HepG2 (cell line): ENCODE measurements around the gene SURF2. TPM values are rescaled to one million over a fixed set of nuclear protein-coding genes. Genes with fewer than 3 reads are reported as not detected.

Experiments
- CENPX ChIP-seq: sonication (generic); formaldehyde crosslinking; IDR thresholded peaks from 2 replicates; pipeline ENCODE4 v1.9.0; 2021; ENCODE audit warnings: mild to moderate bottlenecking, missing genetic modification reagents, moderate library complexity
- FOXO4 ChIP-seq: sonication (generic); formaldehyde crosslinking; conservative IDR thresholded peaks from 2 replicates; pipeline ENCODE4 v1.8.1; 2023; ENCODE audit warnings: missing genetic modification reagents
- GABPB1 ChIP-seq: IDR thresholded peaks from 2 replicates; pipeline ENCODE4 v1.6.1; 2016; ENCODE audit warnings: mild to moderate bottlenecking, missing genetic modification reagents, moderate library complexity, missing compliant biosample characterization
- MTERF4 ChIP-seq: sonication (generic); formaldehyde crosslinking; IDR thresholded peaks from 2 replicates; pipeline ENCODE4 v1.8.0; 2023; ENCODE audit warnings: mild to moderate bottlenecking, missing genetic modification reagents
- MXD4 ChIP-seq: IDR thresholded peaks from 2 replicates; pipeline ENCODE4 v1.6.1; 2016; ENCODE audit warnings: mild to moderate bottlenecking, missing biosample characterization, missing genetic modification reagents
- NAIF1 ChIP-seq: sonication (generic); formaldehyde crosslinking; IDR thresholded peaks from 2 replicates; pipeline ENCODE4 v1.5.0; 2020; ENCODE audit warnings: mild to moderate bottlenecking, missing genetic modification reagents, borderline replicate concordance
- NR0B2 ChIP-seq: sonication (generic); formaldehyde crosslinking; IDR thresholded peaks from 2 replicates; pipeline ENCODE4 v1.4.0; 2020; ENCODE audit warnings: mild to moderate bottlenecking, missing genetic modification reagents
- RARG ChIP-seq: sonication (generic); formaldehyde crosslinking; IDR thresholded peaks from 2 replicates; pipeline ENCODE4 v1.4.0; 2020; ENCODE audit warnings: low read depth, mild to moderate bottlenecking, missing genetic modification reagents
- RFX5 ChIP-seq: IDR thresholded peaks from 2 replicates; pipeline ENCODE4 v1.6.1; 2011; ENCODE audit warnings: low read depth, low read length, improper control_type of control experiment
- SP5 ChIP-seq: IDR thresholded peaks from 2 replicates; pipeline ENCODE4 v1.6.1; 2016; ENCODE audit warnings: low read depth, borderline replicate concordance
- THYN1 ChIP-seq: sonication (generic); formaldehyde crosslinking; IDR thresholded peaks from 2 replicates; pipeline ENCODE4 v1.8.1; 2023; ENCODE audit warnings: low read depth, mild to moderate bottlenecking, moderate library complexity, missing genetic modification reagents, borderline replicate concordance
- TSC22D2 ChIP-seq: sonication (generic); formaldehyde crosslinking; IDR thresholded peaks from 2 replicates; pipeline ENCODE4 v1.5.1; 2020; ENCODE audit warnings: missing genetic modification reagents, mild to moderate bottlenecking, borderline replicate concordance
- ZNF468 ChIP-seq: sonication (generic); formaldehyde crosslinking; IDR thresholded peaks from 2 replicates; pipeline ENCODE4 v1.8.0; 2022; ENCODE audit warnings: mild to moderate bottlenecking, moderate library complexity, missing genetic modification reagents
- polyA plus RNA-seq, 8 experiments: library from polyadenylated mRNA; depleted of rRNA in 3 of 8; stranded (reverse) in 7 of 8; unstranded in 1 of 8; fragments of >200 nt; fragmentation: Illumina TruSeq in 4 of 8; extraction: Trizol in 4 of 8; gene quantifications; 2 replicates each; pipeline versions ENCODE4 v1.2.1 to v1.2.3, GENCODE V29; 2011 to 2016; ENCODE audit warnings: low read depth in 4 of 8, missing spikeins in 1 of 8, mixed read lengths in 1 of 8; ENCODE audit not compliant: insufficient read depth in 1 of 8
- total RNA-seq, 5 experiments: library from RNA; depleted of rRNA; stranded (reverse); fragments of >200 nt; fragmentation: Illumina TruSeq; extraction: Trizol; gene quantifications; 2 replicates each; pipeline ENCODE4 v1.2.3, GENCODE V29; 2016; ENCODE audit warnings: low read depth in 1 of 5
- TF ChIP-seq, protein P1 (sequence below): sonication (generic); formaldehyde crosslinking; IDR thresholded peaks from 2 replicates; pipeline ENCODE4 v1.9.0; 2021; ENCODE audit warnings: mild to moderate bottlenecking, missing genetic modification reagents
- TF ChIP-seq, protein P2 (sequence below), 2 experiments: fragments of 450-650 bp in 1 of 2; sonication (generic) in 1 of 2; formaldehyde crosslinking; IDR thresholded peaks; 2 replicates each; pipeline versions ENCODE4 v1.5.0 to v1.8.0; 2020 to 2022; ENCODE audit warnings: mild to moderate bottlenecking in 1 of 2, missing genetic modification reagents in 1 of 2
- TF ChIP-seq, protein P3 (sequence below): sonication (generic); formaldehyde crosslinking; IDR thresholded peaks from 2 replicates; pipeline ENCODE4 v1.5.0; 2020; ENCODE audit warnings: missing genetic modification reagents

Gene SURF2
- total and polyA plus RNA-seq, 2 of the 13 experiments (the other 11 are each of a cell fraction or from before 2014, with no cell fraction given): 6.3 to 13.6 TPM

- TF ChIP-seq MTERF4 (CRISPR knock-in tag) (no peak), NR0B2 (CRISPR knock-in tag) (no peak), NAIF1 (CRISPR knock-in tag) (no peak), TSC22D2 (no peak), THYN1 (CRISPR knock-in tag) (no peak), FOXO4 (CRISPR knock-in tag) (no peak), CENPX (CRISPR knock-in tag) (no peak), GABPB1 (CRISPR knock-in tag) (no peak), ZNF468 (CRISPR knock-in tag) (no peak), RFX5 (no peak), RARG (CRISPR knock-in tag) (no peak), MXD4 (CRISPR knock-in tag) (no peak), SP5 (no peak)
- TF ChIP-seq, protein P1, sequence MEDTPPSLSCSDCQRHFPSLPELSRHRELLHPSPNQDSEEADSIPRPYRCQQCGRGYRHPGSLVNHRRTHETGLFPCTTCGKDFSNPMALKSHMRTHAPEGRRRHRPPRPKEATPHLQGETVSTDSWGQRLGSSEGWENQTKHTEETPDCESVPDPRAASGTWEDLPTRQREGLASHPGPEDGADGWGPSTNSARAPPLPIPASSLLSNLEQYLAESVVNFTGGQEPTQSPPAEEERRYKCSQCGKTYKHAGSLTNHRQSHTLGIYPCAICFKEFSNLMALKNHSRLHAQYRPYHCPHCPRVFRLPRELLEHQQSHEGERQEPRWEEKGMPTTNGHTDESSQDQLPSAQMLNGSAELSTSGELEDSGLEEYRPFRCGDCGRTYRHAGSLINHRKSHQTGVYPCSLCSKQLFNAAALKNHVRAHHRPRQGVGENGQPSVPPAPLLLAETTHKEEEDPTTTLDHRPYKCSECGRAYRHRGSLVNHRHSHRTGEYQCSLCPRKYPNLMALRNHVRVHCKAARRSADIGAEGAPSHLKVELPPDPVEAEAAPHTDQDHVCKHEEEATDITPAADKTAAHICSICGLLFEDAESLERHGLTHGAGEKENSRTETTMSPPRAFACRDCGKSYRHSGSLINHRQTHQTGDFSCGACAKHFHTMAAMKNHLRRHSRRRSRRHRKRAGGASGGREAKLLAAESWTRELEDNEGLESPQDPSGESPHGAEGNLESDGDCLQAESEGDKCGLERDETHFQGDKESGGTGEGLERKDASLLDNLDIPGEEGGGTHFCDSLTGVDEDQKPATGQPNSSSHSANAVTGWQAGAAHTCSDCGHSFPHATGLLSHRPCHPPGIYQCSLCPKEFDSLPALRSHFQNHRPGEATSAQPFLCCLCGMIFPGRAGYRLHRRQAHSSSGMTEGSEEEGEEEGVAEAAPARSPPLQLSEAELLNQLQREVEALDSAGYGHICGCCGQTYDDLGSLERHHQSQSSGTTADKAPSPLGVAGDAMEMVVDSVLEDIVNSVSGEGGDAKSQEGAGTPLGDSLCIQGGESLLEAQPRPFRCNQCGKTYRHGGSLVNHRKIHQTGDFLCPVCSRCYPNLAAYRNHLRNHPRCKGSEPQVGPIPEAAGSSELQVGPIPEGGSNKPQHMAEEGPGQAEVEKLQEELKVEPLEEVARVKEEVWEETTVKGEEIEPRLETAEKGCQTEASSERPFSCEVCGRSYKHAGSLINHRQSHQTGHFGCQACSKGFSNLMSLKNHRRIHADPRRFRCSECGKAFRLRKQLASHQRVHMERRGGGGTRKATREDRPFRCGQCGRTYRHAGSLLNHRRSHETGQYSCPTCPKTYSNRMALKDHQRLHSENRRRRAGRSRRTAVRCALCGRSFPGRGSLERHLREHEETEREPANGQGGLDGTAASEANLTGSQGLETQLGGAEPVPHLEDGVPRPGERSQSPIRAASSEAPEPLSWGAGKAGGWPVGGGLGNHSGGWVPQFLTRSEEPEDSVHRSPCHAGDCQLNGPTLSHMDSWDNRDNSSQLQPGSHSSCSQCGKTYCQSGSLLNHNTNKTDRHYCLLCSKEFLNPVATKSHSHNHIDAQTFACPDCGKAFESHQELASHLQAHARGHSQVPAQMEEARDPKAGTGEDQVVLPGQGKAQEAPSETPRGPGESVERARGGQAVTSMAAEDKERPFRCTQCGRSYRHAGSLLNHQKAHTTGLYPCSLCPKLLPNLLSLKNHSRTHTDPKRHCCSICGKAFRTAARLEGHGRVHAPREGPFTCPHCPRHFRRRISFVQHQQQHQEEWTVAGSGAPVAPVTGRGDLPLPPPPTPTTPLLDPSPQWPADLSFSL (CRISPR knock-in tag): no peak; the same call in 1 of the 2 replicates
- TF ChIP-seq, protein P2, sequence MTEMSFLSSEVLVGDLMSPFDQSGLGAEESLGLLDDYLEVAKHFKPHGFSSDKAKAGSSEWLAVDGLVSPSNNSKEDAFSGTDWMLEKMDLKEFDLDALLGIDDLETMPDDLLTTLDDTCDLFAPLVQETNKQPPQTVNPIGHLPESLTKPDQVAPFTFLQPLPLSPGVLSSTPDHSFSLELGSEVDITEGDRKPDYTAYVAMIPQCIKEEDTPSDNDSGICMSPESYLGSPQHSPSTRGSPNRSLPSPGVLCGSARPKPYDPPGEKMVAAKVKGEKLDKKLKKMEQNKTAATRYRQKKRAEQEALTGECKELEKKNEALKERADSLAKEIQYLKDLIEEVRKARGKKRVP (CRISPR knock-in tag; IDR thresholded peaks at IDR 0.05): peak in 1 of 2 experiments; percentile 73; a peak in 2 of 4 replicates
- TF ChIP-seq, protein P3, sequence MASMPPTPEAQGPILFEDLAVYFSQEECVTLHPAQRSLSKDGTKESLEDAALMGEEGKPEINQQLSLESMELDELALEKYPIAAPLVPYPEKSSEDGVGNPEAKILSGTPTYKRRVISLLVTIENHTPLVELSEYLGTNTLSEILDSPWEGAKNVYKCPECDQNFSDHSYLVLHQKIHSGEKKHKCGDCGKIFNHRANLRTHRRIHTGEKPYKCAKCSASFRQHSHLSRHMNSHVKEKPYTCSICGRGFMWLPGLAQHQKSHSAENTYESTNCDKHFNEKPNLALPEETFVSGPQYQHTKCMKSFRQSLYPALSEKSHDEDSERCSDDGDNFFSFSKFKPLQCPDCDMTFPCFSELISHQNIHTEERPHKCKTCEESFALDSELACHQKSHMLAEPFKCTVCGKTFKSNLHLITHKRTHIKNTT (CRISPR knock-in tag): no peak
Observed at GRCh38 chr9:133390713-133391112, 34.4 kb downstream of the SURF2 start (continued).
